Memory B cell (primary cell): ENCODE measurements around the gene AIG1.
"Not testable (repeated sequence)": the region's sequence is repeated elsewhere in the genome, so short reads cannot be mapped to it uniquely, and the experiment has no call there.

Experiments used
- ATAC-seq: fragments of 150-1000 bp; cut with Tn5 transposase; 2 replicates; pipeline ENCODE4 v1.10.0; 2021; ENCODE audit warnings: low read depth, mild to moderate bottlenecking, moderate library complexity
- DNase-seq, 2 donors: peaks; one replicate each; pipeline ENCODE4 v3.0.0; 2022; ENCODE audit warnings: low spot score in 2 of 2
- H3K27ac Mint-ChIP-seq: one replicate; pipeline ENCODE4 v1.8.0; 2022; ENCODE audit warnings: mild to moderate bottlenecking, moderate library complexity, mixed read lengths
- H3K27me3 Mint-ChIP-seq: one replicate; pipeline ENCODE4 v1.8.0; 2022; ENCODE audit warnings: mixed read lengths
- H3K36me3 Mint-ChIP-seq: one replicate; pipeline ENCODE4 v1.8.0; 2022; ENCODE audit warnings: mild to moderate bottlenecking, mixed read lengths
- H3K4me1 Mint-ChIP-seq: one replicate; pipeline ENCODE4 v1.8.0; 2022; ENCODE audit warnings: mixed read lengths
- H3K4me3 Mint-ChIP-seq: one replicate; pipeline ENCODE4 v1.8.0; 2022; ENCODE audit warnings: mild to moderate bottlenecking, moderate library complexity, mixed read lengths
- H3K9me3 Mint-ChIP-seq: one replicate; pipeline ENCODE4 v1.8.0; 2022; ENCODE audit warnings: mixed read lengths

The AIG1 gene

GRCh38 chr6:143225929-143226328 is 165.2 kb downstream of the AIG1 start:
- peaks cover 14% of the 10 kb centered on the region for H3K36me3 Mint-ChIP-seq
- H3K4me1 Mint-ChIP-seq = no peaks in the 10 kb centered on the region
- no peak for DNase-seq
- no peaks in the 10 kb centered on the region for H3K9me3 Mint-ChIP-seq
- H3K4me3 Mint-ChIP-seq = no peak overlapping the region
- no peak overlapping the region for H3K27ac Mint-ChIP-seq
- H3K27me3 Mint-ChIP-seq = no peaks in the 10 kb centered on the region
- no peak for ATAC-seq

DNA sequence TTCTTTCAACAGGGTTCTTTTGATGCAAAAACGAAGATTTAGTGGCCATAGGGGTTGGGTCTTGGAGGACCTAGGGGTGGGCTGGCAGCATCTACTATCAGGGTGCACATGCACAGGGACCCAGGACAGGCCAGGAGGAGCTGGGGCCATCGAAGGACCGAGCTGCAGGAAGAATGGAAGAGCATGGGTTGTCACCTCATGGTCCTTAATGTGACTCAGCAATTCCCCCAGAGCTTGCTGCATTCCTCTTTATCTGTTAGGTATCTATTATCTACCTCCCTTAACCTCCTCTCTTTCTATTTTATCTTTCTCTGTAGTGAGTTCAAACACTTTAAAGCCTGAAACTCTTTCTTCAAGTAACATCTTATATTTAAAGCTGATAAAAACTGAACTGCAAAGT is 167.0 kb downstream of the AIG1 start:
- Mint-ChIP-seq H3K4me3 (no peak overlapping the region), H3K27me3 (no peaks in the 10 kb centered on the region), H3K4me1 (no peaks in the 10 kb centered on the region), H3K27ac (no peak overlapping the region), H3K36me3 (peaks cover 14% of the 10 kb centered on the region), H3K9me3 (no peaks in the 10 kb centered on the region)
- DNase-seq = no peak
- no peak for ATAC-seq

DNA sequence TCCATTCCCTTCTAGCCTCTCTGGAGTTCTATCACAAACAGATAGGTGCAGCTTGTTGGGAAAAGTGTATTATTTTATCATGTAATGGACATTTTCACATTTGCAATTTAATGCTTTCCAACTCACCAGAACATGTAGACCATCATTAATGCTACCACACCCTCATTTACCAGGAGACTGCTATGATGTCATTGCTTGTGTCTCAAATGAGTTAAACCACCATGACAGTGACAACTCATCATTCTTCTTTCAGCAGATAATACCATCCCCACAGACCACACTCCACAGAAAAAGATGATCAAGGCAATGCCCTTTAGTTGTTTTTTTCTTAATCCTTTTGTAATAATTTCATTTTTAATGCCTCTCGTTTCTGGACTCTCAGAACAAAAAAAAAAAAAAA is 168.7 kb downstream of the AIG1 start:
- Mint-ChIP-seq H3K4me1 (no peaks in the 10 kb centered on the region), H3K27me3 (no peaks in the 10 kb centered on the region), H3K36me3 (peaks cover 9% of the 10 kb centered on the region), H3K27ac (no peak overlapping the region), H3K9me3 (no peaks in the 10 kb centered on the region), H3K4me3 (no peak overlapping the region)
- no peak for DNase-seq
- no peak for ATAC-seq

DNA sequence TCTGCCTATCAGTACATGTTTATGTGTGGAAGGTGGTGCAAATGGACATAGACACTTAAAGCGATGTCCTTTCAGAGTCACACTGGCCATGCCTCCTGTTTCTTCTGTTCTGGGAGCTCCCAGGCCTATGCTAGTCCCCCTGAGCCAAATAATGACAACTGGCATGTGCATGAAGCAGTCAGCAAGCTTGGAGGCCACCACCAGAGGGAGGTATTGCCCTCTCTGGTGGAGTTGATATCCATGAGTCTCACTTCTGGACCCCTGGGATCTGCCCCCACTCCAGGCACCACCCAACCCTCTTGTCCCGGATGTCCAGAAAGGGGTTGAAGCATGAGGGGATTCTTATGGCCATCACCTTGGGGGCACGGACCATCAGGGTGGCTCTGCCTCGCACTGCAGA is 172.2 kb downstream of the AIG1 start:
- DNase-seq = no peak
- Mint-ChIP-seq H3K27ac (no peak overlapping the region), H3K27me3 (no peaks in the 10 kb centered on the region), H3K9me3 (no peaks in the 10 kb centered on the region), H3K36me3 (peaks cover 7% of the 10 kb centered on the region), H3K4me3 (no peak overlapping the region), H3K4me1 (no peaks in the 10 kb centered on the region)
- no peak for ATAC-seq

DNA sequence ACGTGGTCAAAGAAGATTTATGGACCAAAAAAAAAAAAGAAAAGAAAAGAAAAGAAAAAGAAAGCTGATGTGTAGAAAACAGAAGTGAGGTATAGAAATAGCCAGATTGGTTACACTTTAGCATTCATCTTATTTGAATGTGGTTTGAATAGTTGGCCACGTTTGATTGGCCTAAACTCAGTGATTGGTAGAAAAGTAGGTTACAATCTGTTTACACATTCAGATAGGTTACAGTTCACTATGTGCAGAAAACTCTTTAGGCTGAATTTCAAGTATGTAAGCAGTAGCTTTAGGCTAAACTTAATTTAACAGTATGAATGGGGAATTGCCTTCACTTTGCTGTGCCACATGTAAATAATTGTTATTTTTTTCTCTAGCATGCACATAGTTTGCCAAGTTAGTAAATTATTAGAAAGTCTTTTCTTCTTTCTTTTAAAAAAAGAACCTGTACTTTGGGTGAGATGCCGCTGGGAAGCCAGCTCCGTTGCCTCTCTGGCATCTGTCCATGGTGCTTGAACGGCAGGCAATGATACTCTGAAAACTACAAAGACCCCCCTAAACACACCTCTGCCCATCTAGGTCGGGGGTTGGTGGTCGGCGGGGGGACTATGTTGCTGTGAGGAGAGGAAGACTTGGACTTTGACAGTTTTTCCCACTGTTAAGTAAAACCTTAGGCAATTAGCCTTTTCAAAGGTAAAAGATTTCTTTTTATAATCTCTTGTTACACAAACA is 173.0 kb downstream of the AIG1 start:
- no peak for DNase-seq
- Mint-ChIP-seq H3K27me3 (no peaks in the 10 kb centered on the region), H3K4me3 (no peak overlapping the region), H3K36me3 (peaks cover 3% of the 10 kb centered on the region), H3K27ac (no peak overlapping the region), H3K4me1 (no peaks in the 10 kb centered on the region), H3K9me3 (no peaks in the 10 kb centered on the region)
- ATAC-seq = no peak

DNA sequence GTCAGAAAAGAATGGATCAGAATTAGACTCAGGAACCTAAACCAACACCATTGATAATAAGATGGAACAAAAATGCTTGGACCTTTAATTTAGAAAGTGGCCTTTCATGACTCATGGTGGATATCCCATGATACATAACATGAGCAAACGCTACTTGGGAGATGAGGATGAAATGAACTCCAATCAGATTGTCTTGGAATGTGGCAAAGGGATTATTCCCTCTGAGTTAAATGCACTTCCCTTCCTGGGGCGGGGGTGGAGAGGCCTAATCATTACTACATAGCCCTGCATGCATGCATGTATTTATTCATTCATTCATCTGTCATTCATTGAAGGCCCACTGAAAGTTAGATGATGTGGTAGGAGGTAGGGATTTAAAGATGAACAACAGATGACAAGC is 174.0 kb downstream of the AIG1 start:
- Mint-ChIP-seq H3K9me3 (no peaks in the 10 kb centered on the region), H3K4me1 (no peaks in the 10 kb centered on the region), H3K27me3 (no peaks in the 10 kb centered on the region), H3K27ac (no peak overlapping the region), H3K36me3 (no peaks in the 10 kb centered on the region), H3K4me3 (no peak overlapping the region)
- DNase-seq (no peak), ATAC-seq (no peak)

- ATAC-seq (no peak), DNase-seq (no peak)
- H3K9me3 Mint-ChIP-seq = no peaks in the 10 kb centered on the region
- no peaks in the 10 kb centered on the region for H3K36me3 Mint-ChIP-seq
- H3K27me3 Mint-ChIP-seq = no peaks in the 10 kb centered on the region
- no peaks in the 10 kb centered on the region for H3K4me1 Mint-ChIP-seq
- no peak overlapping the region for H3K27ac Mint-ChIP-seq
- no peak overlapping the region for H3K4me3 Mint-ChIP-seq
These were observed 175.6 kb downstream of the AIG1 start for GRCh38 chr6:143236151-143236798.

- H3K4me1 Mint-ChIP-seq = no peaks in the 10 kb centered on the region
- no peaks in the 10 kb centered on the region for H3K36me3 Mint-ChIP-seq
- no peaks in the 10 kb centered on the region for H3K27me3 Mint-ChIP-seq
- H3K27ac Mint-ChIP-seq = no peak overlapping the region
- no peak overlapping the region for H3K4me3 Mint-ChIP-seq
- DNase-seq = no peak
- no peak for ATAC-seq
- no peaks in the 10 kb centered on the region for H3K9me3 Mint-ChIP-seq
These were observed 177.6 kb downstream of the AIG1 start for GRCh38 chr6:143238306-143238705.

DNA sequence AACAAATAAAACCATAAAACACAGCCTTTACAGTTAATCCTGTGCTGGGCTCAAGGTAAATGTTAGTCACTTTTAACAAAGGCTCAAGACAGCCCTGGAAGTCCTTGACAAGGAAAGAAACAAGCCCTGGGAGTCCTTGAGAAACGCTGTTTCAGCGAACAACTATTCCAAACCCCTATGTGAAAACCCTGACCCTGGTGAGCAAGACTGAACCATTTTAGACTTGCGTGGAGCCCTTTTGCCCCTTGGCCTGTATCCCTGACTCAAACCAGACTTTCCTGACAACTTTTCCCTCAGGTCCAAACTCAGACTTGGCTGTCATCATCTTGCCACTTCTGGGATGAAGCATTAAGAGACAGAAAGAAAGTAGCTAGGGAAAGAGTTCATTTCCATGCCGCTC is 180.4 kb downstream of the AIG1 start:
- no peak overlapping the region for H3K4me3 Mint-ChIP-seq
- ATAC-seq (no peak), DNase-seq (no peak)
- H3K9me3 Mint-ChIP-seq = no peaks in the 10 kb centered on the region
- no peaks in the 10 kb centered on the region for H3K27me3 Mint-ChIP-seq
- no peak overlapping the region for H3K27ac Mint-ChIP-seq
- H3K36me3 Mint-ChIP-seq = peaks cover under 1% of the 10 kb centered on the region
- no peaks in the 10 kb centered on the region for H3K4me1 Mint-ChIP-seq

DNA sequence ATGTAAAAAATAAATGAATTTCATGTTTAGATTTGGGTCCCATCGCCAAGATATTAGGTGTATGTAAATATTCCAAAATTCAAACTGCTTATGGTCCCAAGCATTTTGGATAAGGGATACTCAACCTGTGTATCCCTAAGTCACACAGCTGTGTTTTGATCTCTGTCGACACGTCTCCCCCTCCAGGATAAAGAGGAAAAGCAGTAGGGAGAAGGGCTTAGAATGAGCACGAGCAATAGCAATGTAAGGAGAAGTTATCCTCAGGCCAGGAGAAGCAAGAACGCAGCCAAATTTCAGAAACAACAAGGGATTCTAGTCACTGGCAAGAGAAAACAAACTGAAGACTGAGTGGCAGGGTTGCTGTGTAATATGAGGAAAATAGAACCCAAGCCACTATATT is 181.2 kb downstream of the AIG1 start:
- Mint-ChIP-seq H3K36me3 (peaks cover 2% of the 10 kb centered on the region), H3K9me3 (no peaks in the 10 kb centered on the region), H3K27ac (no peak overlapping the region), H3K4me1 (no peaks in the 10 kb centered on the region), H3K4me3 (no peak overlapping the region), H3K27me3 (no peaks in the 10 kb centered on the region)
- DNase-seq (no peak), ATAC-seq (no peak)

- no peaks in the 10 kb centered on the region for H3K9me3 Mint-ChIP-seq
- H3K4me1 Mint-ChIP-seq = no peaks in the 10 kb centered on the region
- no peak for ATAC-seq
- no peak overlapping the region for H3K4me3 Mint-ChIP-seq
- no peak for DNase-seq
- no peak overlapping the region for H3K27ac Mint-ChIP-seq
- peaks cover 2% of the 10 kb centered on the region for H3K36me3 Mint-ChIP-seq
- H3K27me3 Mint-ChIP-seq = no peaks in the 10 kb centered on the region
These were observed 183.1 kb downstream of the AIG1 start for GRCh38 chr6:143243786-143244185.

DNA sequence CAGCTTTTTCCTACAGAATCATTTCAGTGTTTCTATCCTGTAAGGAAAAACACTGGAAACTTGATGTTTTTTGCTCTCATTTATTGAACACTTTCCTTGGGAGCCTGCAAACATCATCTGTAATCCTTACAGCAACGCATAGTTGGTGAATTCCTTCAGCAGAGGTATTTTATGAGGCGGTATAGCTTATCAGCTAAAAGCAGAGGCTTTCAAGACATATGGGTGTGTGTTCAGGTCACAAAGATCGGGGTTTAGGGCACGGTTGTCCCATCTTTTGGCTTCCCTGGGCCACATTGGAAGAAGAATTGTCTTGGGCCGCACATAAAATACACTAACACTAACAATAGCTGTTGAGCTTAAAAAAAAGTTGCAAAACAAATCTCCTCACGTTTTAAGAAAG is 185.0 kb downstream of the AIG1 start:
- no peak for DNase-seq
- Mint-ChIP-seq H3K4me1 (no peaks in the 10 kb centered on the region), H3K27ac (no peak overlapping the region), H3K9me3 (no peaks in the 10 kb centered on the region), H3K27me3 (no peaks in the 10 kb centered on the region), H3K4me3 (no peak overlapping the region), H3K36me3 (peaks cover 4% of the 10 kb centered on the region)
- no peak for ATAC-seq

GRCh38 chr6:143246166-143246775 is 185.6 kb downstream of the AIG1 start:
- H3K36me3 Mint-ChIP-seq, H3K27me3 Mint-ChIP-seq, DNase-seq, H3K4me3 Mint-ChIP-seq, ATAC-seq, H3K27ac Mint-ChIP-seq, H3K9me3 Mint-ChIP-seq, H3K4me1 Mint-ChIP-seq: not testable (repeated sequence)

DNA sequence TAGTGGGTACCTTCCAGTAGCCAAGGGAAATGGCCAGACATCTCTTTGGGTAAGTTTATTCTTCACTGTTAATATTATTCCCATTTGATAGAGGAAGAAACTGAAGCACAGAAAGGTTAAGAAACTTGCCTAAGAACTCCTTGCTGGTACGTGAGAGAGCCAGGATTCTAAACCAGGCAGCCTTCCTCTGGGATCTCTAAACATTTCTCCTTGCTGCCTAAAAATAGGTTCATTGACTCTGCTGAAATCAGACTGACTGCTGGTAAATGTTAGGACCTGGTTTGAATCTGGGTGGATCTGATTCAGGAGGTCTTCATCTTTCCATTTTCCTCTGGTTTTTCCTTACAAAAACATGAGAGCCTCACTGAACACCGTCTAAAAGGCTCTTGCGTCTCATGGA is 186.9 kb downstream of the AIG1 start:
- no peak for ATAC-seq
- no peaks in the 10 kb centered on the region for H3K4me1 Mint-ChIP-seq
- no peak overlapping the region for H3K27ac Mint-ChIP-seq
- peaks cover 10% of the 10 kb centered on the region for H3K36me3 Mint-ChIP-seq
- no peak for DNase-seq
- no peak overlapping the region for H3K4me3 Mint-ChIP-seq
- no peaks in the 10 kb centered on the region for H3K9me3 Mint-ChIP-seq
- no peaks in the 10 kb centered on the region for H3K27me3 Mint-ChIP-seq

DNA sequence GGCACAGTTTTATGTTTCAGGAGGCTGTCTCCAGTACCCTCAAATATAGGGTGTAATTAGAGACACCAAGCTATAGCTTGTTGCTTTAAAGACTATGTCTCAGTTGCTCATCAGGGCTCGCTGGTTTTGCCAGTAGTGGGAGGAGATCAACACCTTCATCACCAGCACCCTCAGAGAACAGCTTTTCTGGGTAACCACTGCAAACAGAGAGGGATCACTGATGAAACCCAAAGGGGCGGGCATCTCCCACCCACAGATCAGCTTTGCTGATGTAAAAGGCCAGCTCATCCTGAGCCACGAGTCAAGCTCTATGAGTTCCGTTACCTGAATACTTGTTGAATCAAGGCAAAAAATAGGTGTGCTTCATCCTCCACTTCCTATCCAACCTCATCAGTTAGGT is 187.7 kb downstream of the AIG1 start:
- H3K4me1 Mint-ChIP-seq = no peaks in the 10 kb centered on the region
- H3K27me3 Mint-ChIP-seq = no peaks in the 10 kb centered on the region
- DNase-seq (no peak), ATAC-seq (no peak)
- no peaks in the 10 kb centered on the region for H3K9me3 Mint-ChIP-seq
- H3K36me3 Mint-ChIP-seq = peaks cover 11% of the 10 kb centered on the region
- no peak overlapping the region for H3K4me3 Mint-ChIP-seq
- H3K27ac Mint-ChIP-seq = no peak overlapping the region
